ENCODE data around the gene ELL2. TPM values are rescaled to one million over a fixed set of nuclear protein-coding genes. Genes with fewer than 3 reads are reported as not detected.

Gene ELL2
- total and polyA plus RNA-seq, 4 donors = 12.3 to 79.6 (median 49.0) TPM

GRCh38 chr5:95874246-95874645 lies 87.4 kb downstream of the ELL2 start:
- TF ChIP-seq CTCF (IDR thresholded peaks at IDR 0.05; ENCODE audit: control extremely low read depth, extremely low read depth) = no peak
- ATAC-seq (ENCODE audit: insufficient read depth, low FRiP score) = no peak
- H3K4me1 ChIP-seq (ENCODE audit: control insufficient read depth in 5 of 5, insufficient read depth in 5 of 5, low read length in 5 of 5) = peaks cover 0 to 4% (median 0%) of the 10 kb centered on the region in 5 donors
- H3K36me3 ChIP-seq (ENCODE audit: control insufficient read depth in 4 of 4, insufficient read depth in 4 of 4, low read length in 4 of 4) = no peaks in the 10 kb centered on the region
- no peaks in the 10 kb centered on the region for H3K27me3 ChIP-seq (ENCODE audit: control insufficient read depth in 3 of 3, insufficient read depth in 3 of 3, low read length in 2 of 3)
- H3K9me3 ChIP-seq (ENCODE audit: control insufficient read depth in 4 of 4, insufficient read depth in 3 of 4, low read length in 3 of 4) = no peaks in the 10 kb centered on the region
- no peak for DNase-seq
- no peak overlapping the region for H3K9ac ChIP-seq (ENCODE audit: insufficient read depth in 1 of 2, low read length in 2 of 2)
- 75% methylated on average over 3 of the region's 3 CpGs for WGBS, 2 donors
- H3K4me3 ChIP-seq = no peak overlapping the region
- H3K27ac ChIP-seq (ENCODE audit: low read depth in 1 of 2, low read length in 1 of 2) = no peak overlapping the region

- WGBS, 2 donors = 85 to 90% methylated on average over 4 of the region's 4 CpGs
- ATAC-seq (ENCODE audit: insufficient read depth, low FRiP score) (no peak), DNase-seq (no peak)
- TF ChIP-seq CTCF (IDR thresholded peaks at IDR 0.05; ENCODE audit: control extremely low read depth, extremely low read depth) = no peak
- Histone ChIP-seq H3K36me3 (ENCODE audit: control insufficient read depth in 4 of 4, insufficient read depth in 4 of 4, low read length in 4 of 4) (no peaks in the 10 kb centered on the region), H3K4me1 (ENCODE audit: control insufficient read depth in 5 of 5, insufficient read depth in 5 of 5, low read length in 5 of 5) (peaks cover 0 to 4% (median 0%) of the 10 kb centered on the region in 5 donors), H3K27me3 (ENCODE audit: control insufficient read depth in 3 of 3, insufficient read depth in 3 of 3, low read length in 2 of 3) (no peaks in the 10 kb centered on the region), H3K27ac (ENCODE audit: low read depth in 1 of 2, low read length in 1 of 2) (no peak overlapping the region), H3K4me3 (no peak overlapping the region), H3K9me3 (ENCODE audit: control insufficient read depth in 4 of 4, insufficient read depth in 3 of 4, low read length in 3 of 4) (no peaks in the 10 kb centered on the region), H3K9ac (ENCODE audit: insufficient read depth in 1 of 2, low read length in 2 of 2) (no peak overlapping the region)
Measured at GRCh38 chr5:95873351-95873750, 88.3 kb downstream of the ELL2 start.

GRCh38 chr5:95872346-95873268 lies 89.0 kb downstream of the ELL2 start:
- ATAC-seq (ENCODE audit: insufficient read depth, low FRiP score) (no peak), DNase-seq (no peak)
- no peak for TF ChIP-seq CTCF (IDR thresholded peaks at IDR 0.05; ENCODE audit: control extremely low read depth, extremely low read depth)
- 75 to 81% methylated on average over 6 of the region's 6 CpGs for WGBS, 2 donors
- H3K9me3 ChIP-seq (ENCODE audit: control insufficient read depth in 4 of 4, insufficient read depth in 3 of 4, low read length in 3 of 4) = no peaks in the 10 kb centered on the region
- no peak overlapping the region for H3K27ac ChIP-seq (ENCODE audit: low read depth in 1 of 2, low read length in 1 of 2)
- peaks cover 0 to 4% (median 0%) of the 10 kb centered on the region in 5 donors for H3K4me1 ChIP-seq (ENCODE audit: control insufficient read depth in 5 of 5, insufficient read depth in 5 of 5, low read length in 5 of 5)
- no peaks in the 10 kb centered on the region for H3K36me3 ChIP-seq (ENCODE audit: control insufficient read depth in 4 of 4, insufficient read depth in 4 of 4, low read length in 4 of 4)
- H3K9ac ChIP-seq (ENCODE audit: insufficient read depth in 1 of 2, low read length in 2 of 2) = no peak overlapping the region
- H3K27me3 ChIP-seq (ENCODE audit: control insufficient read depth in 3 of 3, insufficient read depth in 3 of 3, low read length in 2 of 3) = no peaks in the 10 kb centered on the region
- H3K4me3 ChIP-seq = no peak overlapping the region
